Loucy (cell line): Measurements from ENCODE around the gene KCNJ18.
"Not testable (repeated sequence)": the region's sequence is repeated elsewhere in the genome, so short reads cannot be mapped to it uniquely, and the experiment has no call there.

Experiments used
- EZH2phosphoT487 ChIP-seq: fragments of 200-600 bp; IDR thresholded peaks from 2 replicates; pipeline ENCODE4 v1.6.1; 2018; ENCODE audit warnings: antibody characterized with exemption, mild to moderate bottlenecking, moderate library complexity, borderline replicate concordance
- TF ChIP-seq, protein P1 (sequence below): fragments of 200-600 bp; sonication (generic); conservative IDR thresholded peaks from 2 replicates; pipeline ENCODE4 v1.5.1; 2014; ENCODE audit warnings: mild to moderate bottlenecking, antibody characterized with exemption, low read length

DNA sequence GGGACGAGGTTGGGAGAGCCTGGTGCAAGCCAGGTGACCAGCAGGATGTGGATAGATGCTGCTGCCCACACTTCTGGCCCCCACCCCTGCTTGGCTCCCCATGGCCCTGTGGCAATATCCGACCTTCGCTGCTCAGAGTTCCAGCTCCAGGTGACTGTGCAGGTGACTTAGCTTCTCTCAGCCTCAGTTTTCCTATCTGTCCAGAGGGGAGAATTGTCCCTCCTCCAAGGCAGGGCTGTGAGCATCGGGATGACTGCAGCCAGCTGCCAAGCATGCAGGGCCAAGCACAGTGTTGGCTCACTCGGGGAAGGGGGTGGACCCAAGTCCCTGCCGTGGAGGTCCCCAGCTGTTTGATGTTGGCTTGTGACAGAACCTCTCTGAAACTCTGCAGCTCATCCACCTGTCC is 1.1 kb downstream of the KCNJ18 start:
- TF ChIP-seq, protein P1, sequence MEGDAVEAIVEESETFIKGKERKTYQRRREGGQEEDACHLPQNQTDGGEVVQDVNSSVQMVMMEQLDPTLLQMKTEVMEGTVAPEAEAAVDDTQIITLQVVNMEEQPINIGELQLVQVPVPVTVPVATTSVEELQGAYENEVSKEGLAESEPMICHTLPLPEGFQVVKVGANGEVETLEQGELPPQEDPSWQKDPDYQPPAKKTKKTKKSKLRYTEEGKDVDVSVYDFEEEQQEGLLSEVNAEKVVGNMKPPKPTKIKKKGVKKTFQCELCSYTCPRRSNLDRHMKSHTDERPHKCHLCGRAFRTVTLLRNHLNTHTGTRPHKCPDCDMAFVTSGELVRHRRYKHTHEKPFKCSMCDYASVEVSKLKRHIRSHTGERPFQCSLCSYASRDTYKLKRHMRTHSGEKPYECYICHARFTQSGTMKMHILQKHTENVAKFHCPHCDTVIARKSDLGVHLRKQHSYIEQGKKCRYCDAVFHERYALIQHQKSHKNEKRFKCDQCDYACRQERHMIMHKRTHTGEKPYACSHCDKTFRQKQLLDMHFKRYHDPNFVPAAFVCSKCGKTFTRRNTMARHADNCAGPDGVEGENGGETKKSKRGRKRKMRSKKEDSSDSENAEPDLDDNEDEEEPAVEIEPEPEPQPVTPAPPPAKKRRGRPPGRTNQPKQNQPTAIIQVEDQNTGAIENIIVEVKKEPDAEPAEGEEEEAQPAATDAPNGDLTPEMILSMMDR: not testable (repeated sequence)
- not testable (repeated sequence) for TF ChIP-seq EZH2phosphoT487
